ENCODE results near the gene RANBP17.
"Not testable (repeated sequence)": the region's sequence is repeated elsewhere in the genome, so short reads cannot be mapped to it uniquely, and the experiment has no call there.

RANBP17 gene

DNA sequence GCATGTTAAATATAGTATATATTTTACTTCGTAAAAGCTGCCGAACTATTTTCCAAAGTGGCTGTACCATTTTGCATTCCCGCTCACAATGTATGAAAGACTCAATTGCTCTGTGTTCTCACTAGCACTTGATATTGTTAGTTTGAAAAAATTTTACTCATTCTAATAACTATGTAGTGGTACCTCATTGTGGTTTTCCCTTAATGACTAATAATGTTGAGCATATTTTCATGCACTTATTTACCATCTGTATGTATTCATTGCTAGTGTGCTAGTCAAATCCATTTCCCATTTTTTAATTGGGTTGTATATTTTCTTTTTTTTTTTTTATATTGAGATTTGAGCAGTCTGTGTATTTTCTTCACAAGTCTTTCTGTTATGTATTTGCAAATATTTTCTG is 58.4 kb downstream of the RANBP17 start:
- ATAC-seq = no peak
- TF ChIP-seq CSDC2 (CRISPR knock-in tag; IDR thresholded peaks at IDR 0.05) = no peak
- TF ChIP-seq PPARA (CRISPR knock-in tag; IDR thresholded peaks at IDR 0.05; ENCODE audit: borderline replicate concordance) = no peak
- no peak for TF ChIP-seq ZC3H10 (CRISPR knock-in tag; IDR thresholded peaks at IDR 0.05)
- no peak for TF ChIP-seq TOX (CRISPR knock-in tag; IDR thresholded peaks at IDR 0.05; ENCODE audit: borderline replicate concordance)
- no peak for TF ChIP-seq TCF4 (CRISPR knock-in tag; IDR thresholded peaks at IDR 0.05; ENCODE audit: borderline replicate concordance)
- no peak for TF ChIP-seq ZNF70 (CRISPR knock-in tag; IDR thresholded peaks at IDR 0.05)
- TF ChIP-seq, protein P1, sequence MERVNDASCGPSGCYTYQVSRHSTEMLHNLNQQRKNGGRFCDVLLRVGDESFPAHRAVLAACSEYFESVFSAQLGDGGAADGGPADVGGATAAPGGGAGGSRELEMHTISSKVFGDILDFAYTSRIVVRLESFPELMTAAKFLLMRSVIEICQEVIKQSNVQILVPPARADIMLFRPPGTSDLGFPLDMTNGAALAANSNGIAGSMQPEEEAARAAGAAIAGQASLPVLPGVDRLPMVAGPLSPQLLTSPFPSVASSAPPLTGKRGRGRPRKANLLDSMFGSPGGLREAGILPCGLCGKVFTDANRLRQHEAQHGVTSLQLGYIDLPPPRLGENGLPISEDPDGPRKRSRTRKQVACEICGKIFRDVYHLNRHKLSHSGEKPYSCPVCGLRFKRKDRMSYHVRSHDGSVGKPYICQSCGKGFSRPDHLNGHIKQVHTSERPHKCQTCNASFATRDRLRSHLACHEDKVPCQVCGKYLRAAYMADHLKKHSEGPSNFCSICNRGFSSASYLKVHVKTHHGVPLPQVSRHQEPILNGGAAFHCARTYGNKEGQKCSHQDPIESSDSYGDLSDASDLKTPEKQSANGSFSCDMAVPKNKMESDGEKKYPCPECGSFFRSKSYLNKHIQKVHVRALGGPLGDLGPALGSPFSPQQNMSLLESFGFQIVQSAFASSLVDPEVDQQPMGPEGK (CRISPR knock-in tag; IDR thresholded peaks at IDR 0.05; ENCODE audit: borderline replicate concordance) = no peak

GRCh38 chr5:170922331-170922730 is 60.5 kb downstream of the RANBP17 start:
- not testable (repeated sequence) for ATAC-seq

DNA sequence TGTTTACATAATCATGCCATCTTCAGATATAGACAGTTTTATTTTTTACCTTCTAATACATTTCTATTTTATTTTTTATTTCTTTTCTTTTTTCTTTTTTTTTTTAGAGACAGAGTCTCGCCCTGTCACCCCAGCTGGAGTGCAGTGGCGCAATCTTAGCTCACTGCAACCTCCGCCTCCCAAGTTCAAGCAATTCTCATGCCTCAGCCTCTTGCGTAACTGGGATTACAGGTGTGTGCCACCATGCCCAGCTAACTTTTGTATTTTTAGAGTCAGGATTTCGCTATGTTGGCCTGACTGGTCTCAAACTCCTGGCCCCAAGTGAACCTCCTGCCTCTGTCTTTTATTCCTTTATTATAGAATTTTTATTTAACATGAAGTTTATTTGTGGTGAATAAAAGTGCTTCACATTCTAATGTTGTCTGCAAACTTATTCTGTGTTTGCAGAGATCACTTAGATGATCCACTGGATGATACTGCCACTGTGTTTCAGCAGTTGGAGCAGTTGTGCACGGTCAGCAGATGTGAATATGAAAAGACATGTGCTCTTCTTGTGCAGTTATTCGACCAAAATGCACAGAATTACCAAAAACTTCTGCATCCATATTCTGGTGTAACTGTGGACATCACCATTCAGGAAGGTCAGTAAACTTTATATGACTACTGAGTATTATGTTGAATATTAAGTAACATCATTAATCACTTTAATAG is 62.2 kb downstream of the RANBP17 start:
- TF ChIP-seq POU6F1 (CRISPR knock-in tag; IDR thresholded peaks at IDR 0.05; ENCODE audit: borderline replicate concordance, low read depth) = no peak
- no peak for TF ChIP-seq CSDC2 (CRISPR knock-in tag; IDR thresholded peaks at IDR 0.05)
- no peak for TF ChIP-seq PPARA (CRISPR knock-in tag; IDR thresholded peaks at IDR 0.05; ENCODE audit: borderline replicate concordance)
- TF ChIP-seq TCF4 (CRISPR knock-in tag; IDR thresholded peaks at IDR 0.05; ENCODE audit: borderline replicate concordance) = no peak
- ATAC-seq = no peak

DNA sequence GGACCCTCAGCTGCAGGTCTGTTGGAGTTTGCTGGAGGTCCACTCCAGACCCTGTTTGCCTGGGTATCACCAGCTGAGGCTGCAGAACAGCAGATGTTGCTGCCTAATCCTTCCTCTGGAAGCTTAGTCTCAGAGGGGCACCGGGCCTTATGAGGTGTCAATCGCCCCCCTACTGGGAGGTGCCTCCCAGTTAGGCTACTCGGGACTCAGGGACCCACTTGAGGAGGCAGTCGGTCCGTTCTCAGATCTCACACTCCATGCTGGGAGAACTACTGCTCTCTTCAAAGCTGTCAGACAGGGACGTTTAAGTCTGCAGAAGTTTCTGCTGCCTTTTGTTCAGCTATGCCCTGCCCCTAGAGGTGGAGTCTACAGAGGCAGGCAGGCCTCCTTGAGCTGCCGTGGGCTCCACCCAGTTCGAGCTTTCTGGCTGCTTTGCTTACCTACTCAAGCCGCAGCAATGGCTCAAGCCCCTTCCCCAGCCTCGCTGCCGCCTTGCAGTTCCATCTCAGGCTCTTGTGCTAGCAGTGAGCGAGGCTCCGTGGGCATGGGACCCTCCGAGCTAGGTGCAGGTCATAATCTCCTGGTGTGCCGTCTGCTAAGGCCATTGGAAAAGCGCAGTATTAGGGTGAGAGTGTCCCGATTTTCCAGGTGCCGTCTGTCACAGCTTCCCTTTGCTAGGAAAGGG is 73.9 kb downstream of the RANBP17 start:
- ATAC-seq = not testable (repeated sequence)

- ATAC-seq = no peak
- no peak for TF ChIP-seq PPARA (CRISPR knock-in tag; IDR thresholded peaks at IDR 0.05; ENCODE audit: borderline replicate concordance)
- no peak for TF ChIP-seq RARB (CRISPR knock-in tag; IDR thresholded peaks at IDR 0.05)
- TF ChIP-seq ZC3H10 (CRISPR knock-in tag; IDR thresholded peaks at IDR 0.05) = no peak
- TF ChIP-seq, protein P1 (CRISPR knock-in tag; IDR thresholded peaks at IDR 0.05; ENCODE audit: borderline replicate concordance) = no peak
- no peak for TF ChIP-seq GLIS3 (CRISPR knock-in tag; IDR thresholded peaks at IDR 0.05)
Measured at GRCh38 chr5:170937072-170937471, 75.3 kb downstream of the RANBP17 start.

DNA sequence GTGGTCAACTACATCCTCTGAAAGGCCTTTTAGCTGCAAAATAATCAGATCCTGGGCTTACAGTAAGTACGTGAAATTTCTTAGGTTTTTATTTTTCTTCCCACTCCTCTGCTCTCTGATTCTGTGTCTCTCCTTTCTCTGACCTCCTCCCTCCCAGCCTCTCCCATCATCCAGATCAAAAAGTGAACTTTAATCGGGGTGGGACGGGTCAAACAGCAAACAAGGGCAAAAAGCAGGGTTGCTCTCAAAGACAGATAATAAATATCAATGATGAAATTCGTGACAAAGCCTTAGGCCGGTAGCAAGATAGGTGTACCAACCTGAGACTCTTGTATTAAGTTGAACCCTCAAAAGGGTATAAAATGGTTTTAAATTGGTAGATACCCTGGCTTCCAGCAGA is 76.1 kb downstream of the RANBP17 start:
- no peak for ATAC-seq
- TF ChIP-seq, protein P2, sequence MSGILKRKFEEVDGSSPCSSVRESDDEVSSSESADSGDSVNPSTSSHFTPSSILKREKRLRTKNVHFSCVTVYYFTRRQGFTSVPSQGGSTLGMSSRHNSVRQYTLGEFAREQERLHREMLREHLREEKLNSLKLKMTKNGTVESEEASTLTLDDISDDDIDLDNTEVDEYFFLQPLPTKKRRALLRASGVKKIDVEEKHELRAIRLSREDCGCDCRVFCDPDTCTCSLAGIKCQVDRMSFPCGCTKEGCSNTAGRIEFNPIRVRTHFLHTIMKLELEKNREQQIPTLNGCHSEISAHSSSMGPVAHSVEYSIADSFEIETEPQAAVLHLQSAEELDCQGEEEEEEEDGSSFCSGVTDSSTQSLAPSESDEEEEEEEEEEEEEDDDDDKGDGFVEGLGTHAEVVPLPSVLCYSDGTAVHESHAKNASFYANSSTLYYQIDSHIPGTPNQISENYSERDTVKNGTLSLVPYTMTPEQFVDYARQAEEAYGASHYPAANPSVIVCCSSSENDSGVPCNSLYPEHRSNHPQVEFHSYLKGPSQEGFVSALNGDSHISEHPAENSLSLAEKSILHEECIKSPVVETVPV (CRISPR knock-in tag; IDR thresholded peaks at IDR 0.05) = no peak
- TF ChIP-seq CSDC2 (CRISPR knock-in tag; IDR thresholded peaks at IDR 0.05) (no peak), BACH2 (CRISPR knock-in tag; IDR thresholded peaks at IDR 0.05; ENCODE audit: borderline replicate concordance) (no peak), ZFP3 (CRISPR knock-in tag; IDR thresholded peaks at IDR 0.05) (no peak), TCF4 (CRISPR knock-in tag; IDR thresholded peaks at IDR 0.05; ENCODE audit: borderline replicate concordance) (no peak)

GRCh38 chr5:170939178-170939577 is 77.4 kb downstream of the RANBP17 start:
- TF ChIP-seq ESRRG (CRISPR knock-in tag; IDR thresholded peaks at IDR 0.05) (no peak), POU6F1 (CRISPR knock-in tag; IDR thresholded peaks at IDR 0.05; ENCODE audit: borderline replicate concordance, low read depth) (no peak), ZNF70 (CRISPR knock-in tag; IDR thresholded peaks at IDR 0.05) (no peak), ZFP3 (CRISPR knock-in tag; IDR thresholded peaks at IDR 0.05) (no peak), ZC3H10 (CRISPR knock-in tag; IDR thresholded peaks at IDR 0.05) (no peak), RARB (CRISPR knock-in tag; IDR thresholded peaks at IDR 0.05) (no peak), CSDC2 (CRISPR knock-in tag; IDR thresholded peaks at IDR 0.05) (no peak)
- no peak for ATAC-seq

Measured in SK-N-SH treated with all-trans-retinoic acid at 6 μM for 48 hours (cell line).